AG08396 (cell line): ENCODE measurements around the gene DPRX.
"Not testable (repeated sequence)": the region's sequence is repeated elsewhere in the genome, so short reads cannot be mapped to it uniquely, and the experiment has no call there.

ENCODE experiments used
- DNase-seq: peaks from one replicate; pipeline ENCODE4 v3.0.0; 2012; ENCODE audit warnings: low spot score, mixed read lengths

Gene DPRX

GRCh38 chr19:53646144-53646543, 14.3 kb downstream of the DPRX start:
- no peak for DNase-seq

- DNase-seq, result no peak
Observed at GRCh38 chr19:53647350-53647749, 15.6 kb downstream of the DPRX start.

GRCh38 chr19:53647792-53648191, 16.0 kb downstream of the DPRX start:
- DNase-seq, result no peak

- no peak for DNase-seq
Observed at GRCh38 chr19:53649746-53650593, 18.2 kb downstream of the DPRX start.

- DNase-seq, result no peak
Observed at GRCh38 chr19:53652476-53652875, 20.7 kb downstream of the DPRX start.

- DNase-seq, result no peak
Observed at GRCh38 chr19:53655042-53655665, 23.4 kb downstream of the DPRX start.

GRCh38 chr19:53657330-53657729, 25.5 kb downstream of the DPRX start:
- no peak for DNase-seq

GRCh38 chr19:53657778-53658177, 26.0 kb downstream of the DPRX start:
- no peak for DNase-seq

- DNase-seq, result no peak
Observed at GRCh38 chr19:53659292-53659691, 27.5 kb downstream of the DPRX start.

- DNase-seq, result no peak
Observed at GRCh38 chr19:53660584-53660983, 28.8 kb downstream of the DPRX start.

- no peak for DNase-seq
Observed at GRCh38 chr19:53662209-53662608, 30.4 kb downstream of the DPRX start.

- no peak for DNase-seq
Observed at GRCh38 chr19:53664152-53664551, 32.4 kb downstream of the DPRX start.

GRCh38 chr19:53664760-53665159, 33.0 kb downstream of the DPRX start:
- no peak for DNase-seq

- DNase-seq, result not testable (repeated sequence)
Observed at GRCh38 chr19:53666331-53666730, 34.5 kb downstream of the DPRX start.

GRCh38 chr19:53668804-53669203, 37.0 kb downstream of the DPRX start:
- not testable (repeated sequence) for DNase-seq

- no peak for DNase-seq
Observed at GRCh38 chr19:53670345-53670744, 38.5 kb downstream of the DPRX start.

GRCh38 chr19:53671663-53672062, 39.9 kb downstream of the DPRX start:
- no peak for DNase-seq
